Pancreas (tissue), 10 donors: ENCODE results near the gene GGN. TPM values are rescaled to one million over a fixed set of nuclear protein-coding genes. Genes with fewer than 3 reads are reported as not detected.
A peak's percentile ranks its signal among the peaks of the same experiment; 100 is the strongest.

ENCODE experiments used
- ATAC-seq, 4 donors: fragments of 200-7000 bp; cut with Tn5 transposase; one replicate each; pipeline versions ENCODE4 v1.8.0 to v1.9.1; 2020; ENCODE audit warnings: mild to moderate bottlenecking in 4 of 4, moderate library complexity in 4 of 4
- DNase-seq, 6 donors: peaks; one replicate each; pipeline ENCODE4 v3.0.0-alpha.2; 2020
- FAIRE-seq: peaks from 2 replicates; lab custom pipeline; 2012; peaks lifted over from hg19 to GRCh38; lab: Jason Lieb, UNC
- H3K27ac ChIP-seq, 4 donors: fragments of 200-600 bp; sonication (generic); 1 replicate in 3 of 4; 2 replicates in 1 of 4; pipeline versions ENCODE4 v1.5.0 to v1.8.0; 2020
- H3K27me3 ChIP-seq, 4 donors: fragments of 200-600 bp; one replicate each; pipeline ENCODE4 v1.8.0; 2021
- H3K36me3 ChIP-seq, 3 donors: fragments of 200-600 bp; sonication (generic) in 1 of 3; one replicate each; pipeline versions ENCODE4 v1.5.0 to v1.8.0; 2020 to 2021
- H3K4me1 ChIP-seq, 3 donors: fragments of 200-600 bp; one replicate each; pipeline ENCODE4 v1.8.0; 2021
- H3K4me3 ChIP-seq, 4 donors: fragments of 200-600 bp; sonication (generic) in 2 of 4; one replicate each; pipeline versions ENCODE4 v1.5.0 to v1.8.0; 2020 to 2021
- H3K9me3 ChIP-seq, 4 donors: fragments of 200-600 bp; one replicate each; pipeline ENCODE4 v1.8.0; 2021
- WGBS, 2 donors: extraction: QIAGEN DNeasy Blood & Tissue Kit; methylation state at CpG; one replicate each; pipeline ENCODE4 v1.1.7; 2013; 5-methylcytosine and 5-hydroxymethylcytosine counted together
- intact Hi-C, 3 donors: fragments of 100-400 bp; cut with DNase I; formaldehyde crosslinking; loops; one replicate each; pipeline versions ENCODE4 v1.11.1 to v1.14.2; 2022
- polyA plus RNA-seq, 2 donors: library from polyadenylated mRNA; stranded (reverse); fragments of 200-250 nt; gene quantifications; one replicate each; pipeline ENCODE4 v1.2.3, GENCODE V29; 2013
- total RNA-seq, 6 donors: library from RNA; stranded (reverse); fragmentation: NEBNext Ultra II Directional in 4 of 6; extraction: Animal tissue kit (Norgen Biotek cat#: 25700) in 4 of 6; gene quantifications; one replicate each; pipeline versions ENCODE4 v1.2.1 to v1.2.4, GENCODE V29; 2021 to 2023
- TF ChIP-seq, protein P1 (sequence below), 4 donors: fragments of 200-600 bp; sonication (generic) in 3 of 4; IDR thresholded peaks; one replicate each; pipeline versions ENCODE4 v1.5.0 to v1.8.0; 2021; ENCODE audit warnings: antibody characterized with exemption in 4 of 4
- donor health status: healthy with polysubstance abuse.
- donor health status: DM: no; HTN: no; CAD: no; lungs with moderate emphysema.
- donor health status: DM: no; HTN: no; CAD: no.
- donor health status: control.
- donor health status: control.
- donor health status: Bipolar disorder and iron deficiency.
- donor health status: DM: yes; HTN: yes; CAD: no.
- donor health status: DM: no; HTN: no; CAD: no.
- donor health status: DM: no; HTN: no; CAD: no.
- donor health status: DM: yes; HTN: yes; CAD: no.

GGN gene
- total and polyA plus RNA-seq, 8 donors, result 0.23 to 2.2 (median 0.29) TPM; not detected in 2

- no peaks in the 10 kb centered on the region for H3K9me3 ChIP-seq
- peak within 1 kb of the TSS in 2 of 4 donors; percentile 15 to 47 for H3K27ac ChIP-seq
- H3K36me3 ChIP-seq, result peaks cover 0 to 2% (median 0%) of the 10 kb centered on the region in 3 donors
- TF ChIP-seq, protein P1, sequence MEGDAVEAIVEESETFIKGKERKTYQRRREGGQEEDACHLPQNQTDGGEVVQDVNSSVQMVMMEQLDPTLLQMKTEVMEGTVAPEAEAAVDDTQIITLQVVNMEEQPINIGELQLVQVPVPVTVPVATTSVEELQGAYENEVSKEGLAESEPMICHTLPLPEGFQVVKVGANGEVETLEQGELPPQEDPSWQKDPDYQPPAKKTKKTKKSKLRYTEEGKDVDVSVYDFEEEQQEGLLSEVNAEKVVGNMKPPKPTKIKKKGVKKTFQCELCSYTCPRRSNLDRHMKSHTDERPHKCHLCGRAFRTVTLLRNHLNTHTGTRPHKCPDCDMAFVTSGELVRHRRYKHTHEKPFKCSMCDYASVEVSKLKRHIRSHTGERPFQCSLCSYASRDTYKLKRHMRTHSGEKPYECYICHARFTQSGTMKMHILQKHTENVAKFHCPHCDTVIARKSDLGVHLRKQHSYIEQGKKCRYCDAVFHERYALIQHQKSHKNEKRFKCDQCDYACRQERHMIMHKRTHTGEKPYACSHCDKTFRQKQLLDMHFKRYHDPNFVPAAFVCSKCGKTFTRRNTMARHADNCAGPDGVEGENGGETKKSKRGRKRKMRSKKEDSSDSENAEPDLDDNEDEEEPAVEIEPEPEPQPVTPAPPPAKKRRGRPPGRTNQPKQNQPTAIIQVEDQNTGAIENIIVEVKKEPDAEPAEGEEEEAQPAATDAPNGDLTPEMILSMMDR (IDR thresholded peaks at IDR 0.05), result no peak
- FAIRE-seq (no peak), DNase-seq (peak in 3 of 6 donors; percentile 43 to 74 (median 67)), ATAC-seq (peak; percentile 41 to 42 (median 42))
- peak within 1 kb of the TSS; percentile 20 to 53 (median 33) for H3K4me3 ChIP-seq
- intact Hi-C loops, result no loop called here
- no peaks in the 10 kb centered on the region for H3K27me3 ChIP-seq
- peaks cover 0 to 11% (median 0%) of the 10 kb centered on the region in 3 donors for H3K4me1 ChIP-seq
- WGBS, 2 donors, result 1 to 2% methylated on average over 22 to 46 of the region's 46 CpGs
Observed at GRCh38 chr19:38388349-38389100, 691 bp upstream of the GGN start, which contains the start of gene SPRED3. Gene SPRED3 (plus strand): TSS chr19:38388697. CDS start chr19:38390303, 1,606 bp downstream.

DNA sequence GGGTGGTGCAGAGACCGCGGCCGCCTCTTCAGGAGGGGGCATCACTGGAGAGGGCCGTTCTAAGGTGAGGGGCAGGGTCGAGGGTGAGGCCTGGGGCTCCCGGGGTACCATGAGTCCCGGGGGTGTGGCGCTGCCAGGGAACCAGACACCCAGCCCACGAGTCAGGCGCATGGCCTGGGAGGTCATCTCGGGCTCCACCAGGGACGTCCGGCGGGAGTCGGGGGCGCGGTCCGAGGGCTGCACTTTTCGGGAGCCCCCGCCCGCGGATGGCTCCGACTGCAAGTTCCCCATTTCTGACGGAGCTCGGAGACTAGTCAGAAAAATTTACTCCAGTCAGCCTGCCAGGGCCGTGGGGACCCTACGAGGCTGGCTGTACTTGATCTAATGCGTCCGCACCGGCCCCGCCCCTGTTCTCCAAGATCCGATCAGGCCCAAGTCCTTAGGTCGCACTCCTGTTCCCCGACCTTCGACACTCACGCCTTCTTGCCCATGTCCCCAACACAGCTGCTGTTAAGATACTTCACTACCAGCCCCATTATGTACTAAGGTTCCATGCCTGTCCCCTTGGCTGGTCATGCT is 774 bp downstream of the GGN start:
- H3K9me3 ChIP-seq, result no peaks in the 10 kb centered on the region
- ATAC-seq (no peak), DNase-seq (peak in 1 of 6 donors; percentile 63), FAIRE-seq (no peak)
- 8 to 18% methylated on average over 23 to 36 of the region's 36 CpGs for WGBS, 2 donors
- H3K4me1 ChIP-seq, result peaks cover 0 to 11% (median 0%) of the 10 kb centered on the region in 3 donors
- intact Hi-C loops, result no loop called here
- H3K4me3 ChIP-seq, result peak overlapping the region in 2 of 4 donors; percentile 39 to 53
- H3K36me3 ChIP-seq, result peaks cover 0 to 16% (median 0%) of the 10 kb centered on the region in 3 donors
- H3K27me3 ChIP-seq, result no peaks in the 10 kb centered on the region
- H3K27ac ChIP-seq, result no peak overlapping the region
- TF ChIP-seq, protein P1 (IDR thresholded peaks at IDR 0.05), result no peak

GRCh38 chr19:38386300-38386970 is 1.4 kb downstream of the GGN start:
- TF ChIP-seq, protein P1 (IDR thresholded peaks at IDR 0.05), result no peak
- Histone ChIP-seq H3K4me1 (peaks cover 0 to 11% (median 0%) of the 10 kb centered on the region in 3 donors), H3K27me3 (no peaks in the 10 kb centered on the region), H3K9me3 (no peaks in the 10 kb centered on the region), H3K36me3 (peaks cover 1 to 22% (median 6%) of the 10 kb centered on the region in 3 donors), H3K4me3 (no peak overlapping the region), H3K27ac (no peak overlapping the region)
- 69 to 70% methylated on average over 59 to 61 of the region's 61 CpGs for WGBS, 2 donors
- ATAC-seq (no peak), DNase-seq (peak in 3 of 6 donors; percentile 56 to 81 (median 61)), FAIRE-seq (no peak)
- intact Hi-C loops, result no loop called here

- FAIRE-seq (no peak), ATAC-seq (no peak), DNase-seq (peak in 2 of 6 donors; percentile 45 to 67)
- Histone ChIP-seq H3K36me3 (peaks cover 5 to 28% (median 12%) of the 10 kb centered on the region in 3 donors), H3K27ac (no peak overlapping the region), H3K27me3 (no peaks in the 10 kb centered on the region), H3K4me1 (peaks cover 0 to 11% (median 0%) of the 10 kb centered on the region in 3 donors), H3K9me3 (no peaks in the 10 kb centered on the region), H3K4me3 (no peak overlapping the region)
- TF ChIP-seq, protein P1 (IDR thresholded peaks at IDR 0.05), result no peak
- WGBS, 2 donors, result 80 to 82% methylated on average over 33 to 40 of the region's 40 CpGs
- intact Hi-C loops, result no loop called here
Observed at GRCh38 chr19:38385804-38386257, 2.0 kb downstream of the GGN start.
